Activated B cell treated with CpG ODN at 0.5 μM for 24 hours (primary cell): ENCODE measurements around the gene GPC1. TPM values are rescaled to one million over a fixed set of nuclear protein-coding genes. Genes with fewer than 3 reads are reported as not detected.

Experiments used
- ATAC-seq: fragments of 200-7000 bp; cut with Tn5 transposase; one replicate; pipeline ENCODE4 v1.10.0; 2021; ENCODE audit warnings: low read depth, mild to moderate bottlenecking, moderate library complexity
- CTCF ChIA-PET: fragments of 350-600 bp; sonication (Branson Sonifier 250); formaldehyde crosslinking; loops from one replicate; lab custom pipeline; 2021; ENCODE audit warnings: antibody characterized with exemption; lab: Charles Lee
- POLR2A ChIA-PET: fragments of 350-600 bp; sonication (Branson Sonifier 250); formaldehyde crosslinking; loops from one replicate; lab custom pipeline; 2021; ENCODE audit warnings: antibody characterized with exemption; lab: Charles Lee
- DNase-seq: peaks from one replicate; pipeline ENCODE4 v3.0.0; 2022
- H3K27ac Mint-ChIP-seq: one replicate; pipeline ENCODE4 v1.8.0; 2020; ENCODE audit warnings: mixed read lengths
- H3K27me3 Mint-ChIP-seq: one replicate; pipeline ENCODE4 v1.8.0; 2021; ENCODE audit warnings: mixed read lengths
- H3K36me3 Mint-ChIP-seq: one replicate; pipeline ENCODE4 v1.8.0; 2021; ENCODE audit warnings: low read depth, mixed read lengths
- H3K4me1 Mint-ChIP-seq: one replicate; pipeline ENCODE4 v1.8.0; 2021; ENCODE audit warnings: mixed read lengths
- H3K4me3 Mint-ChIP-seq: one replicate; pipeline ENCODE4 v1.8.0; 2020; ENCODE audit warnings: mild to moderate bottlenecking, mixed read lengths
- H3K9me3 Mint-ChIP-seq: one replicate; pipeline ENCODE4 v1.8.0; 2020; ENCODE audit warnings: mixed read lengths
- CTCF ChIP-seq: fragments of 200-600 bp; IDR thresholded peaks from one replicate; pipeline ENCODE4 v1.8.0; 2022; ENCODE audit warnings: antibody characterized with exemption, mild to moderate bottlenecking
- intact Hi-C: fragments of 100-400 bp; cut with micrococcal nuclease; formaldehyde crosslinking; loops from one replicate; pipeline ENCODE4 v1.15.1; 2024
- total RNA-seq: library from RNA; stranded (reverse); gene quantifications from 2 replicates; pipeline ENCODE4 v1.2.3, GENCODE V29; 2022

The GPC1 gene
- total RNA-seq, 1 donor from 2014 or later, result 1.9 TPM

- POLR2A ChIA-PET, result no interaction called here
- H3K4me1 Mint-ChIP-seq, result no peaks in the 10 kb centered on the region
- TF ChIP-seq CTCF, result no peak
- no peaks in the 10 kb centered on the region for H3K36me3 Mint-ChIP-seq
- no peak for ATAC-seq
- CTCF ChIA-PET, result no interaction called here
- H3K27me3 Mint-ChIP-seq, result peaks cover 2% of the 10 kb centered on the region
- H3K27ac Mint-ChIP-seq, result no peak overlapping the region
- intact Hi-C loops, result no loop called here
- peak; percentile 4 for DNase-seq
- H3K9me3 Mint-ChIP-seq, result no peaks in the 10 kb centered on the region
- H3K4me3 Mint-ChIP-seq, result no peak overlapping the region
Observed at GRCh38 chr2:240398661-240399267, 36.7 kb upstream of the GPC1 start.

- no peak for TF ChIP-seq CTCF
- H3K27ac Mint-ChIP-seq, result no peak overlapping the region
- DNase-seq, result peak; percentile 4
- ATAC-seq, result no peak
- no peaks in the 10 kb centered on the region for H3K36me3 Mint-ChIP-seq
- no peaks in the 10 kb centered on the region for H3K4me1 Mint-ChIP-seq
- no peaks in the 10 kb centered on the region for H3K9me3 Mint-ChIP-seq
- intact Hi-C loops, result no loop called here
- peaks cover 2% of the 10 kb centered on the region for H3K27me3 Mint-ChIP-seq
- ChIA-PET POLR2A (no interaction called here), CTCF (no interaction called here)
- no peak overlapping the region for H3K4me3 Mint-ChIP-seq
Observed at GRCh38 chr2:240399419-240400324, 35.8 kb upstream of the GPC1 start.

GRCh38 chr2:240400371-240401161 lies 34.9 kb upstream of the GPC1 start:
- H3K27me3 Mint-ChIP-seq, result peaks cover 2% of the 10 kb centered on the region
- intact Hi-C loops, result no loop called here
- POLR2A ChIA-PET, result interaction anchor here (0.6 kb wide), 1 partner anchor 438 kb away, joined by 4 read pairs; no protein-coding TSS in a partner anchor
- no peak overlapping the region for H3K27ac Mint-ChIP-seq
- H3K4me3 Mint-ChIP-seq, result no peak overlapping the region
- no peak for TF ChIP-seq CTCF
- CTCF ChIA-PET, result no interaction called here
- no peaks in the 10 kb centered on the region for H3K9me3 Mint-ChIP-seq
- no peaks in the 10 kb centered on the region for H3K4me1 Mint-ChIP-seq
- DNase-seq (peak; percentile 13), ATAC-seq (no peak)
- H3K36me3 Mint-ChIP-seq, result no peaks in the 10 kb centered on the region

GRCh38 chr2:240401308-240401707 lies 34.2 kb upstream of the GPC1 start:
- H3K9me3 Mint-ChIP-seq, result no peaks in the 10 kb centered on the region
- H3K4me1 Mint-ChIP-seq, result no peaks in the 10 kb centered on the region
- ChIA-PET POLR2A (interaction anchor here (0.6 kb wide), 1 partner anchor 437 kb away, joined by 4 read pairs; no protein-coding TSS in a partner anchor), CTCF (no interaction called here)
- intact Hi-C loops, result no loop called here
- no peak overlapping the region for H3K4me3 Mint-ChIP-seq
- H3K27ac Mint-ChIP-seq, result no peak overlapping the region
- TF ChIP-seq CTCF, result no peak
- no peak for ATAC-seq
- peaks cover 2% of the 10 kb centered on the region for H3K27me3 Mint-ChIP-seq
- no peaks in the 10 kb centered on the region for H3K36me3 Mint-ChIP-seq
- peak; percentile 10 for DNase-seq
